Left renal pelvis (tissue), 4 donors: Measurements from ENCODE around the gene TBC1D9B. TPM values are rescaled to one million over a fixed set of nuclear protein-coding genes. Genes with fewer than 3 reads are reported as not detected.

ENCODE experiments used
- DNase-seq, 4 donors: peaks; one replicate each; pipeline ENCODE4 v3.0.0-alpha.2; 2013; ENCODE audit warnings: low read depth in 4 of 4, low spot score in 3 of 4
- polyA plus RNA-seq, 4 donors: library from polyadenylated mRNA; unstranded; fragments of 120-200 nt; gene quantifications; one replicate each; pipeline ENCODE4 v1.2.1, GENCODE V29; 2013; ENCODE audit not compliant: insufficient read length in 4 of 4

TBC1D9B gene
- polyA plus RNA-seq, 4 donors = 95.5 to 137 (median 102) TPM

- DNase-seq = no peak
Observed at GRCh38 chr5:179887095-179887494, 20.6 kb downstream of the TBC1D9B start.

- no peak for DNase-seq
Observed at GRCh38 chr5:179886190-179886911, 21.3 kb downstream of the TBC1D9B start.

- no peak for DNase-seq
Observed at GRCh38 chr5:179885491-179886090, 22.1 kb downstream of the TBC1D9B start.

GRCh38 chr5:179883163-179883562 lies 24.5 kb downstream of the TBC1D9B start:
- DNase-seq = no peak

- no peak for DNase-seq
Observed at GRCh38 chr5:179882338-179882737, 25.4 kb downstream of the TBC1D9B start.

- no peak for DNase-seq
Observed at GRCh38 chr5:179880848-179881590, 26.7 kb downstream of the TBC1D9B start.

GRCh38 chr5:179880066-179880650 lies 27.5 kb downstream of the TBC1D9B start:
- no peak for DNase-seq

- no peak for DNase-seq
Observed at GRCh38 chr5:179879690-179880010, 28.0 kb downstream of the TBC1D9B start.

- DNase-seq = no peak
Observed at GRCh38 chr5:179879003-179879689, 28.6 kb downstream of the TBC1D9B start.

- no peak for DNase-seq
Observed at GRCh38 chr5:179878222-179879002, 29.3 kb downstream of the TBC1D9B start.

GRCh38 chr5:179876610-179876952 lies 31.1 kb downstream of the TBC1D9B start:
- DNase-seq = no peak

- no peak for DNase-seq
Observed at GRCh38 chr5:179875741-179876609, 31.7 kb downstream of the TBC1D9B start.

GRCh38 chr5:179874536-179875292 lies 33.0 kb downstream of the TBC1D9B start:
- DNase-seq = no peak

- DNase-seq = no peak
Observed at GRCh38 chr5:179874136-179874535, 33.6 kb downstream of the TBC1D9B start.

GRCh38 chr5:179873588-179874110 lies 34.0 kb downstream of the TBC1D9B start:
- DNase-seq = no peak

GRCh38 chr5:179872828-179873575 lies 34.7 kb downstream of the TBC1D9B start:
- no peak for DNase-seq

GRCh38 chr5:179872055-179872827 lies 35.5 kb downstream of the TBC1D9B start:
- DNase-seq = no peak
